Measurements from ENCODE around the gene LNX1. TPM values are rescaled to one million over a fixed set of nuclear protein-coding genes. Genes with fewer than 3 reads are reported as not detected.

Gene LNX1
- total RNA-seq, 1 experiment from 2014 or later, result 1.7 TPM

- WGBS (ENCODE audit: extremely low coverage, insufficient read length, low lambda C conversion rate), result no CpG with 5 or more reads among the region's 4 CpGs
- Histone ChIP-seq H3K27me3 (ENCODE audit: insufficient read depth, low read length) (no peaks in the 10 kb centered on the region), H2AFZ (ENCODE audit: low read length) (no peak overlapping the region), H2BK5ac (ENCODE audit: insufficient read length, low read length) (no peak overlapping the region), H4K20me1 (ENCODE audit: control insufficient read depth, insufficient read depth, insufficient read length) (no peaks in the 10 kb centered on the region), H3K4ac (ENCODE audit: low read depth, low read length) (no peak overlapping the region), H2BK15ac (ENCODE audit: low read depth, low read length) (no peak overlapping the region), H3K4me1 (ENCODE audit: insufficient read depth, low read length) (no peaks in the 10 kb centered on the region), H3K23me2 (ENCODE audit: insufficient read length, low read depth, low read length, poor library complexity, severe bottlenecking) (no peaks in the 10 kb centered on the region), H2BK120ac (ENCODE audit: low read depth, low read length, poor library complexity, severe bottlenecking) (no peak overlapping the region), H3K56ac (ENCODE audit: insufficient read length, low read depth, low read length) (no peak overlapping the region), H4K8ac (replicated peaks; ENCODE audit: insufficient read length, low read depth, low read length) (no peak overlapping the region), H4K91ac (ENCODE audit: insufficient read length, low read depth, low read length) (no peak overlapping the region), H3K23ac (ENCODE audit: insufficient read length, low read depth, low read length) (no peak overlapping the region), H3T11ph (ENCODE audit: low read length) (no peak overlapping the region), H2BK20ac (ENCODE audit: low read depth, low read length, poor library complexity, severe bottlenecking) (no peak overlapping the region), H4K5ac (ENCODE audit: insufficient read length, low read depth, low read length) (no peak overlapping the region), H3K27ac (ENCODE audit: insufficient read length, low read depth, low read length) (no peak overlapping the region), H3K9ac (ENCODE audit: extremely low read depth, insufficient read length, low read length) (no peak overlapping the region), H3K9me3 (ENCODE audit: control insufficient read depth, low read depth, low read length) (no peaks in the 10 kb centered on the region), H3K4me2 (ENCODE audit: insufficient read depth, insufficient read length, low read length) (no peak overlapping the region), H3K79me1 (ENCODE audit: insufficient read depth, low read depth, low read length, poor library complexity, severe bottlenecking) (no peaks in the 10 kb centered on the region), H3K18ac (ENCODE audit: insufficient read length, low read depth, low read length) (no peak overlapping the region), H3K14ac (ENCODE audit: insufficient read depth, low read length) (no peak overlapping the region), H2BK12ac (ENCODE audit: insufficient read length, low read depth, low read length) (no peak overlapping the region), H2AK5ac (ENCODE audit: insufficient read length, low read length) (no peak overlapping the region), H3K79me2 (ENCODE audit: insufficient read depth, low read length) (no peaks in the 10 kb centered on the region)
- no peak for TF ChIP-seq CTCF (conservative IDR thresholded peaks at IDR 0.05)
- no peak for DNase-seq
- H3K4me1 Mint-ChIP-seq, result peaks cover 8 to 11% of the 10 kb centered on the region in 2 experiments
- no peaks in the 10 kb centered on the region for H3K36me3 Mint-ChIP-seq (ENCODE audit: insufficient read depth in 1 of 3, low read depth in 3 of 3)
- H3K9me3 Mint-ChIP-seq, result no peaks in the 10 kb centered on the region
- H3K4me3 Mint-ChIP-seq, result no peak overlapping the region
- no peak overlapping the region for H3K27ac Mint-ChIP-seq
- H3K27me3 Mint-ChIP-seq (ENCODE audit: low read depth), result no peaks in the 10 kb centered on the region
These were observed 9.1 kb downstream of the LNX1 start for GRCh38 chr4:53582194-53582593.
